ENCODE measurements around the gene SSR3.

Gene SSR3

DNA sequence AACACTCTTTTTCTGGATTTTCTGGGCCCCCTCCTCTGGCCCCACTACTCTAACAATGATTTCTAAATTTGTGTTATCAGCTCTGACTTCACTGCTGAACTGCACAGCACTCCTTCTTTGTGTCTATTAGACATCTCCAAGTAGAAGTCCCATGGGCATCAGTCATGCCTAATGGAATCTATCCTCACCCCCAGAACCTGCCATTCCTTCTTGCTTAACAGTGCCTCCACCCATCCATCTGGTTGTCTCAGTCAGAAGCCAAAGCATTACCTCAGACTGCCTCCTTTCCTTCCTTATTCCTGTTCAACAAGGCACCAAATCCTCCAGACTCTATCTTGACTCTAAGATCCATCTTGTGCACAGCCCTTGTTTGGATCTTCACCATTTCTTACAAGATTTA lies 36.2 kb downstream of the SSR3 start:
- Histone ChIP-seq H3K27me3 (ENCODE audit: insufficient read depth, poor library complexity, severe bottlenecking) (no peaks in the 10 kb centered on the region), H3K27ac (ENCODE audit: poor library complexity, severe bottlenecking) (no peak overlapping the region), H3K4me3 (ENCODE audit: severe bottlenecking) (no peak overlapping the region), H3K9me3 (ENCODE audit: severe bottlenecking) (no peaks in the 10 kb centered on the region), H3K36me3 (ENCODE audit: low read depth) (no peaks in the 10 kb centered on the region), H3K4me1 (ENCODE audit: insufficient read depth, poor library complexity, severe bottlenecking) (no peaks in the 10 kb centered on the region)
- no peak for ATAC-seq (ENCODE audit: low read depth)
- no peak for DNase-seq (ENCODE audit: low spot score)
- TF ChIP-seq, protein P1, sequence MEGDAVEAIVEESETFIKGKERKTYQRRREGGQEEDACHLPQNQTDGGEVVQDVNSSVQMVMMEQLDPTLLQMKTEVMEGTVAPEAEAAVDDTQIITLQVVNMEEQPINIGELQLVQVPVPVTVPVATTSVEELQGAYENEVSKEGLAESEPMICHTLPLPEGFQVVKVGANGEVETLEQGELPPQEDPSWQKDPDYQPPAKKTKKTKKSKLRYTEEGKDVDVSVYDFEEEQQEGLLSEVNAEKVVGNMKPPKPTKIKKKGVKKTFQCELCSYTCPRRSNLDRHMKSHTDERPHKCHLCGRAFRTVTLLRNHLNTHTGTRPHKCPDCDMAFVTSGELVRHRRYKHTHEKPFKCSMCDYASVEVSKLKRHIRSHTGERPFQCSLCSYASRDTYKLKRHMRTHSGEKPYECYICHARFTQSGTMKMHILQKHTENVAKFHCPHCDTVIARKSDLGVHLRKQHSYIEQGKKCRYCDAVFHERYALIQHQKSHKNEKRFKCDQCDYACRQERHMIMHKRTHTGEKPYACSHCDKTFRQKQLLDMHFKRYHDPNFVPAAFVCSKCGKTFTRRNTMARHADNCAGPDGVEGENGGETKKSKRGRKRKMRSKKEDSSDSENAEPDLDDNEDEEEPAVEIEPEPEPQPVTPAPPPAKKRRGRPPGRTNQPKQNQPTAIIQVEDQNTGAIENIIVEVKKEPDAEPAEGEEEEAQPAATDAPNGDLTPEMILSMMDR (IDR thresholded peaks at IDR 0.05; ENCODE audit: poor library complexity, severe bottlenecking): no peak

GRCh38 chr3:156516961-156517360 lies 38.0 kb downstream of the SSR3 start:
- no peaks in the 10 kb centered on the region for H3K27me3 ChIP-seq (ENCODE audit: insufficient read depth, poor library complexity, severe bottlenecking)

DNA sequence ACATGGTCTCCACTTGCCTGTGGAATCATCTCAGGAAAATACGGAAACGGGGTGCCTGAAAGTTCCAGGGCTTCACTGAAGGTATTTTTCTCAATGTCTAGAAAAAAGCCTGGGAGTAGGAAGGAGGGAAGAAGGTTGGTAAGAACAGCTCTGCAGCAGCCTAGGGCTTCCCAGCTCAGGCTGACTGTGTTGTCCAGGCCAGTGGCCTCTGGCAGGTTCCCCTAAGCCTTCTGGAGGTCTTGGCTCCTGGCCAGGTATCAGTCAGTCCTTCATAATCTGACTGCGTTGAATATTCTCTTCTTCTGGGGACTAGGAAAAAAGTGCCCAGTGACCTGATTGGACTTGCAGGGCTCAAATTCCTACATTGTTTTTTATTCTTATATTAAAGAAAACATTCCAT lies 38.6 kb downstream of the SSR3 start:
- ATAC-seq (ENCODE audit: low read depth): no peak
- H3K27ac ChIP-seq (ENCODE audit: poor library complexity, severe bottlenecking): no peak overlapping the region
- no peak for DNase-seq (ENCODE audit: low spot score)
- no peak overlapping the region for H3K4me3 ChIP-seq (ENCODE audit: severe bottlenecking)
- no peaks in the 10 kb centered on the region for H3K9me3 ChIP-seq (ENCODE audit: severe bottlenecking)
- no peaks in the 10 kb centered on the region for H3K4me1 ChIP-seq (ENCODE audit: insufficient read depth, poor library complexity, severe bottlenecking)
- no peaks in the 10 kb centered on the region for H3K27me3 ChIP-seq (ENCODE audit: insufficient read depth, poor library complexity, severe bottlenecking)
- H3K36me3 ChIP-seq (ENCODE audit: low read depth): no peaks in the 10 kb centered on the region
- TF ChIP-seq, protein P1 (IDR thresholded peaks at IDR 0.05; ENCODE audit: poor library complexity, severe bottlenecking): no peak

More at GRCh38 chr3:156516961-156517360, 38.0 kb downstream of the SSR3 start:
- DNase-seq (ENCODE audit: low spot score): no peak
- ATAC-seq (ENCODE audit: low read depth): no peak
- no peaks in the 10 kb centered on the region for H3K9me3 ChIP-seq (ENCODE audit: severe bottlenecking)
- H3K4me3 ChIP-seq (ENCODE audit: severe bottlenecking): no peak overlapping the region
- no peaks in the 10 kb centered on the region for H3K4me1 ChIP-seq (ENCODE audit: insufficient read depth, poor library complexity, severe bottlenecking)
- TF ChIP-seq, protein P1 (IDR thresholded peaks at IDR 0.05; ENCODE audit: poor library complexity, severe bottlenecking): no peak
- no peak overlapping the region for H3K27ac ChIP-seq (ENCODE audit: poor library complexity, severe bottlenecking)
- no peaks in the 10 kb centered on the region for H3K36me3 ChIP-seq (ENCODE audit: low read depth)

- TF ChIP-seq, protein P1 (IDR thresholded peaks at IDR 0.05; ENCODE audit: poor library complexity, severe bottlenecking): no peak
- H3K27ac ChIP-seq (ENCODE audit: poor library complexity, severe bottlenecking): no peak overlapping the region
- no peak for ATAC-seq (ENCODE audit: low read depth)
- H3K4me3 ChIP-seq (ENCODE audit: severe bottlenecking): no peak overlapping the region
- H3K27me3 ChIP-seq (ENCODE audit: insufficient read depth, poor library complexity, severe bottlenecking): no peaks in the 10 kb centered on the region
- H3K36me3 ChIP-seq (ENCODE audit: low read depth): no peaks in the 10 kb centered on the region
- DNase-seq (ENCODE audit: low spot score): no peak
- no peaks in the 10 kb centered on the region for H3K9me3 ChIP-seq (ENCODE audit: severe bottlenecking)
- no peaks in the 10 kb centered on the region for H3K4me1 ChIP-seq (ENCODE audit: insufficient read depth, poor library complexity, severe bottlenecking)
Measured at GRCh38 chr3:156513619-156514018, 41.3 kb downstream of the SSR3 start.

- H3K9me3 ChIP-seq (ENCODE audit: severe bottlenecking): no peaks in the 10 kb centered on the region
- no peaks in the 10 kb centered on the region for H3K36me3 ChIP-seq (ENCODE audit: low read depth)
- H3K27ac ChIP-seq (ENCODE audit: poor library complexity, severe bottlenecking): no peak overlapping the region
- no peaks in the 10 kb centered on the region for H3K4me1 ChIP-seq (ENCODE audit: insufficient read depth, poor library complexity, severe bottlenecking)
- no peak overlapping the region for H3K4me3 ChIP-seq (ENCODE audit: severe bottlenecking)
- ATAC-seq (ENCODE audit: low read depth) (no peak), DNase-seq (ENCODE audit: low spot score) (no peak)
- TF ChIP-seq, protein P1 (IDR thresholded peaks at IDR 0.05; ENCODE audit: poor library complexity, severe bottlenecking): no peak
- H3K27me3 ChIP-seq (ENCODE audit: insufficient read depth, poor library complexity, severe bottlenecking): no peaks in the 10 kb centered on the region
Measured at GRCh38 chr3:156511987-156512677, 42.8 kb downstream of the SSR3 start.

Measured in RWPE2 (cell line).